Ovary (tissue), 9 donors: ENCODE measurements around the gene TSPAN2. TPM values are rescaled to one million over a fixed set of nuclear protein-coding genes. Genes with fewer than 3 reads are reported as not detected.

Experiments used
- DNase-seq, 5 donors: peaks; one replicate each; pipeline ENCODE4 v3.0.0-alpha.2; 2019 to 2020
- H3K27ac ChIP-seq, 2 donors: fragments of 200-600 bp; one replicate each; pipeline versions ENCODE4 v1.5.1 to v1.8.0; 2019 to 2022
- H3K27me3 ChIP-seq: fragments of 200-600 bp; one replicate; pipeline ENCODE4 v1.8.0; 2022
- H3K36me3 ChIP-seq: fragments of 200-600 bp; sonication (generic); one replicate; pipeline ENCODE4 v1.5.1; 2019
- H3K4me1 ChIP-seq: one replicate; pipeline ENCODE4 v1.8.1; 2013; ENCODE audit warnings: mild to moderate bottlenecking, moderate library complexity; ENCODE audit not compliant: insufficient read depth
- H3K4me3 ChIP-seq: fragments of 200-600 bp; sonication (generic); one replicate; pipeline ENCODE4 v1.5.1; 2017
- H3K9me3 ChIP-seq, 2 donors: fragments of 200-600 bp in 1 of 2; sonication (generic) in 1 of 2; one replicate each; pipeline versions ENCODE4 v1.5.1 to v1.8.1; 2013 to 2019; ENCODE audit warnings: mild to moderate bottlenecking in 1 of 2, moderate library complexity in 1 of 2
- EP300 ChIP-seq: sonication (generic); formaldehyde crosslinking; IDR thresholded peaks from one replicate; pipeline ENCODE4 v1.6.1; 2017; ENCODE audit warnings: antibody characterized with exemption
- POLR2A ChIP-seq: fragments of 450-650 bp; IDR thresholded peaks from one replicate; pipeline ENCODE4 v1.6.1; 2017; ENCODE audit warnings: antibody characterized with exemption, mild to moderate bottlenecking, moderate library complexity
- WGBS, 3 donors: extraction: QIAGEN DNeasy Blood & Tissue Kit in 1 of 3; methylation state at CpG; one replicate each; pipeline versions ENCODE4 v1.1.5 to v1.1.7; 2013 to 2017; 5-methylcytosine and 5-hydroxymethylcytosine counted together
- intact Hi-C, 4 donors: fragments of 100-400 bp; cut with DNase I; formaldehyde crosslinking; loops; one replicate each; pipeline versions ENCODE4 v1.11.0 to v1.15.1; 2022 to 2023
- polyA plus RNA-seq, 2 donors: library from polyadenylated mRNA; stranded (reverse); fragments of 200-250 nt in 1 of 2; fragments of 350-450 nt in 1 of 2; fragmentation: Illumina TruSeq in 1 of 2; extraction: RNeasy Lipid Tissue Mini Kit (QIAGEN cat#74804) in 1 of 2; gene quantifications; one replicate each; pipeline ENCODE4 v1.2.3, GENCODE V29; 2013 to 2014
- total RNA-seq, 7 donors: library from RNA; depleted of rRNA in 2 of 7; stranded (reverse); fragments of >200 nt in 2 of 7; fragmentation: NEBNext Ultra II Directional in 3 of 7; extraction: Animal tissue kit (Norgen Biotek cat#: 25700) in 3 of 7; gene quantifications; one replicate each; pipeline versions ENCODE4 v1.1.0 to v1.2.4, GENCODE V29; 2016 to 2023
- TF ChIP-seq, protein P1 (sequence below), 3 donors: fragments of 450-650 bp in 2 of 3; fragments of 200-600 bp in 1 of 3; IDR thresholded peaks; one replicate each; pipeline versions ENCODE4 v1.5.1 to v1.8.0; 2016 to 2022; ENCODE audit warnings: antibody characterized with exemption in 3 of 3, mild to moderate bottlenecking in 1 of 3
- donor health status: DM: no; HTN: no; CAD: no; lungs with moderate emphysema.
- donor health status: DM: no; HTN: no; CAD: no.
- donor health status: Bipolar disorder and iron deficiency.
- donor health status: DM: yes; HTN: yes; CAD: no.
- donor health status: DM: no; HTN: no; CAD: no.
- donor health status: DM: yes; HTN: yes; CAD: no.

Gene TSPAN2
- total and polyA plus RNA-seq, 9 donors, result 1.7 to 21.4 (median 4.1) TPM

GRCh38 chr1:115065021-115065420 lies 24.3 kb downstream of the TSPAN2 start:
- no peaks in the 10 kb centered on the region for H3K36me3 ChIP-seq
- no peak overlapping the region for H3K4me3 ChIP-seq
- no peaks in the 10 kb centered on the region for H3K9me3 ChIP-seq
- no peaks in the 10 kb centered on the region for H3K4me1 ChIP-seq
- WGBS, 3 donors, result 87 to 89% (median 89%) methylated on average over 6 of the region's 6 CpGs
- intact Hi-C loops, result no loop called here
- no peak for DNase-seq
- TF ChIP-seq, protein P1, sequence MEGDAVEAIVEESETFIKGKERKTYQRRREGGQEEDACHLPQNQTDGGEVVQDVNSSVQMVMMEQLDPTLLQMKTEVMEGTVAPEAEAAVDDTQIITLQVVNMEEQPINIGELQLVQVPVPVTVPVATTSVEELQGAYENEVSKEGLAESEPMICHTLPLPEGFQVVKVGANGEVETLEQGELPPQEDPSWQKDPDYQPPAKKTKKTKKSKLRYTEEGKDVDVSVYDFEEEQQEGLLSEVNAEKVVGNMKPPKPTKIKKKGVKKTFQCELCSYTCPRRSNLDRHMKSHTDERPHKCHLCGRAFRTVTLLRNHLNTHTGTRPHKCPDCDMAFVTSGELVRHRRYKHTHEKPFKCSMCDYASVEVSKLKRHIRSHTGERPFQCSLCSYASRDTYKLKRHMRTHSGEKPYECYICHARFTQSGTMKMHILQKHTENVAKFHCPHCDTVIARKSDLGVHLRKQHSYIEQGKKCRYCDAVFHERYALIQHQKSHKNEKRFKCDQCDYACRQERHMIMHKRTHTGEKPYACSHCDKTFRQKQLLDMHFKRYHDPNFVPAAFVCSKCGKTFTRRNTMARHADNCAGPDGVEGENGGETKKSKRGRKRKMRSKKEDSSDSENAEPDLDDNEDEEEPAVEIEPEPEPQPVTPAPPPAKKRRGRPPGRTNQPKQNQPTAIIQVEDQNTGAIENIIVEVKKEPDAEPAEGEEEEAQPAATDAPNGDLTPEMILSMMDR (IDR thresholded peaks at IDR 0.05), result no peak
- no peak for TF ChIP-seq EP300
- TF ChIP-seq POLR2A, result no peak
- no peaks in the 10 kb centered on the region for H3K27me3 ChIP-seq
- no peak overlapping the region for H3K27ac ChIP-seq

- 93 to 96% (median 96%) methylated on average over 3 of the region's 3 CpGs for WGBS, 3 donors
- H3K27ac ChIP-seq, result no peak overlapping the region
- DNase-seq, result no peak
- H3K27me3 ChIP-seq, result no peaks in the 10 kb centered on the region
- intact Hi-C loops, result no loop called here
- H3K36me3 ChIP-seq, result no peaks in the 10 kb centered on the region
- H3K9me3 ChIP-seq, result no peaks in the 10 kb centered on the region
- no peaks in the 10 kb centered on the region for H3K4me1 ChIP-seq
- H3K4me3 ChIP-seq, result no peak overlapping the region
- no peak for TF ChIP-seq EP300
Measured at GRCh38 chr1:115064461-115064860, 24.8 kb downstream of the TSPAN2 start.

DNA sequence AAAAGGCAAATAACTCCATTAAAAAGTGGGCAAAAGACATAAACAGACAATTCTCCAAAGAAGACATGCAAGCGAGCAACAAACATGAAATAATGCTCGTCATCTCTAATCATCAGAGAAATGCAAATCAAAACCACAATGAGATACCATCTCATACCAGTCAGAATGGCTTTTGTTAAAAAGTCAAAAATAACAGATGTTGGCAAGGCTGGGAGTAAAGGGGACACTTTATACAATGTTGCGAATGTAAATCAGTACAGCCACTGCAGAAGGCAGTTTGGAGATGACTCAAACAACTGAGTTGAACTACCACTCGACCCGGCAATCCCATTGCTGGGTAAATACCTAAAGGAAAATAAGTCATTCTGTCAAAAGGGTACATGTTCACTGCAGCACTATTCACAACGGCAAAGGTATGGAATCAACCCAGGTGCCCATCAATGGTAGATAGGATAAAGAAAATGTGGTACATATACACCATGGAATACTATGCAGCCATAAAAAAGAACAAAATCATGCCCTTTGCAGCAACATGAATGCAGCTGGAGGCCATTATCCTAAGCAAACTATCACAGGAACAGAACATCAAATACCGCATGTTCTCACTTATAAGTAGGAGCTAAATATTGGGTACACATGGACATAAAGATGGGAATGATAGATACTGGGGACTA lies 25.9 kb downstream of the TSPAN2 start:
- no peak for DNase-seq
- Histone ChIP-seq H3K36me3 (no peaks in the 10 kb centered on the region), H3K4me1 (no peaks in the 10 kb centered on the region), H3K27me3 (no peaks in the 10 kb centered on the region), H3K9me3 (no peaks in the 10 kb centered on the region), H3K27ac (no peak overlapping the region), H3K4me3 (no peak overlapping the region)
- 88 to 90% (median 89%) methylated on average over 7 of the region's 7 CpGs for WGBS, 3 donors
- intact Hi-C loops, result no loop called here
- no peak for TF ChIP-seq EP300
- TF ChIP-seq, protein P1 (IDR thresholded peaks at IDR 0.05), result no peak
- TF ChIP-seq POLR2A, result no peak

DNA sequence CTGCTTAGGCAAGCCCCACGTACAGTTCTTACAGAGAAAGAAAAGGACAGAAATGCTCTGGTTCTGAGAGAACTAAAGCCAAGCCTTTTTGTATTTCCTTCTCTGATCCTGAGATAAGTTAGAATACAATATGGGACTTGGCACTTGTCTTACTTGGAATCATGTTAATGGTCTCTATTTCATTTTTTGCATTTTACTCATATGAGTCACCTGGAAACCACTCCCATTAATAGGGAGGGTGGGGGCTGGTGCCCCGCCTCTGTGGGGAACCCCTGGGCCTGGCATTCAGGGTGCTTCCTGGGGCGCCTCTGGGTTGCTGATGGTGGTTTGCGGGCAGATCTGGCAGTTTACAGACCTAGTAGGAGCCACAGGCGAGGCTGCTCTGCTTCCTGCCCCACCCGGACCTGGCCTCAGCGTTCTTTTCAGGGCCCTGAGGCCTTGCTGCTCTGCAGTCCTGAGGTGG lies 26.7 kb downstream of the TSPAN2 start:
- intact Hi-C loops, result no loop called here
- Histone ChIP-seq H3K9me3 (no peaks in the 10 kb centered on the region), H3K4me3 (no peak overlapping the region), H3K4me1 (no peaks in the 10 kb centered on the region), H3K27me3 (no peaks in the 10 kb centered on the region), H3K27ac (no peak overlapping the region), H3K36me3 (no peaks in the 10 kb centered on the region)
- no peak for DNase-seq
- 80 to 91% (median 82%) methylated on average over 7 of the region's 7 CpGs for WGBS, 3 donors
- TF ChIP-seq, protein P1 (IDR thresholded peaks at IDR 0.05), result no peak
- no peak for TF ChIP-seq POLR2A
- no peak for TF ChIP-seq EP300

- intact Hi-C loops, result no loop called here
- no peak for DNase-seq
- Histone ChIP-seq H3K36me3 (no peaks in the 10 kb centered on the region), H3K27me3 (no peaks in the 10 kb centered on the region), H3K4me3 (no peak overlapping the region), H3K27ac (no peak overlapping the region), H3K9me3 (no peaks in the 10 kb centered on the region), H3K4me1 (no peaks in the 10 kb centered on the region)
- WGBS, 3 donors, result 54 to 60% (median 57%) methylated on average over 4 of the region's 4 CpGs
- TF ChIP-seq, protein P1 (IDR thresholded peaks at IDR 0.05), result no peak
- no peak for TF ChIP-seq EP300
- no peak for TF ChIP-seq POLR2A
Measured at GRCh38 chr1:115060501-115060900, 28.8 kb downstream of the TSPAN2 start.
